SK-N-SH treated with all-trans-retinoic acid at 6 μM for 48 hours (cell line): ENCODE data around the gene ARL16.

ENCODE experiments used
- ATAC-seq: fragments of 200-7000 bp; cut with Tn5 transposase; 3 replicates; pipeline ENCODE4 v1.9.1; 2020; ENCODE audit warnings: mild to moderate bottlenecking, moderate library complexity
- ARNTL ChIP-seq: fragments of 450-650 bp; formaldehyde crosslinking; IDR thresholded peaks from 2 replicates; pipeline ENCODE4 v1.5.0; 2020; ENCODE audit warnings: low read depth, mild to moderate bottlenecking, moderate library complexity, borderline replicate concordance
- BACH2 ChIP-seq: fragments of 250-450 bp; sonication (Bioruptor Pico); IDR thresholded peaks from 2 replicates; pipeline ENCODE4 v1.9.0; 2021; ENCODE audit warnings: mild to moderate bottlenecking, borderline replicate concordance
- CSDC2 ChIP-seq: fragments of 250-450 bp; sonication (Bioruptor Pico); IDR thresholded peaks from 2 replicates; pipeline ENCODE4 v1.5.0; 2020; ENCODE audit warnings: mild to moderate bottlenecking, moderate library complexity
- ESRRG ChIP-seq: fragments of 250-450 bp; sonication (Bioruptor Pico); IDR thresholded peaks from 2 replicates; pipeline ENCODE4 v1.6.1; 2021; ENCODE audit warnings: mild to moderate bottlenecking
- GLIS3 ChIP-seq: fragments of 250-450 bp; sonication (Bioruptor Pico); IDR thresholded peaks from 2 replicates; pipeline ENCODE4 v1.5.0; 2020; ENCODE audit warnings: mild to moderate bottlenecking, moderate library complexity
- ISL1 ChIP-seq: fragments of 250-450 bp; sonication (Bioruptor Pico); IDR thresholded peaks from 2 replicates; pipeline ENCODE4 v2.1.2; 2022; ENCODE audit warnings: mild to moderate bottlenecking, moderate library complexity
- OSR1 ChIP-seq: fragments of 250-450 bp; sonication (Bioruptor Pico); IDR thresholded peaks from 2 replicates; pipeline ENCODE4 v1.8.0; 2022; ENCODE audit warnings: moderate library complexity, mild to moderate bottlenecking, inconsistent platforms
- PPARA ChIP-seq: fragments of 250-450 bp; sonication (Bioruptor Pico); IDR thresholded peaks from 2 replicates; pipeline ENCODE4 v1.5.0; 2020; ENCODE audit warnings: mild to moderate bottlenecking, borderline replicate concordance
- RARB ChIP-seq: fragments of 250-450 bp; sonication (Bioruptor Pico); IDR thresholded peaks from 2 replicates; pipeline ENCODE4 v1.8.0; 2021; ENCODE audit warnings: mild to moderate bottlenecking, moderate library complexity
- SNAI2 ChIP-seq: fragments of 250-450 bp; sonication (Bioruptor Pico); IDR thresholded peaks from 2 replicates; pipeline ENCODE4 v1.5.0; 2020; ENCODE audit warnings: mild to moderate bottlenecking, moderate library complexity
- TCF4 ChIP-seq: fragments of 250-450 bp; sonication (Bioruptor Pico); IDR thresholded peaks from 2 replicates; pipeline ENCODE4 v1.8.0; 2021; ENCODE audit warnings: mild to moderate bottlenecking, moderate library complexity, borderline replicate concordance
- TOX ChIP-seq: fragments of 250-450 bp; sonication (Bioruptor Pico); IDR thresholded peaks from 2 replicates; pipeline ENCODE4 v1.8.0; 2021; ENCODE audit warnings: mild to moderate bottlenecking, moderate library complexity, borderline replicate concordance
- ZC3H10 ChIP-seq: fragments of 250-450 bp; sonication (Bioruptor Pico); IDR thresholded peaks from 2 replicates; pipeline ENCODE4 v1.5.1; 2021; ENCODE audit warnings: mild to moderate bottlenecking, moderate library complexity
- ZFP3 ChIP-seq: fragments of 250-450 bp; sonication (Bioruptor Pico); IDR thresholded peaks from 2 replicates; pipeline ENCODE4 v1.5.0; 2020; ENCODE audit warnings: mild to moderate bottlenecking, moderate library complexity
- ZFP30 ChIP-seq: fragments of 450-650 bp; formaldehyde crosslinking; IDR thresholded peaks from 2 replicates; pipeline ENCODE4 v1.5.0; 2022; ENCODE audit warnings: mild to moderate bottlenecking, moderate library complexity
- ZNF70 ChIP-seq: fragments of 450-650 bp; formaldehyde crosslinking; IDR thresholded peaks from 2 replicates; pipeline ENCODE4 v1.5.0; 2020; ENCODE audit warnings: mild to moderate bottlenecking, moderate library complexity
- ZNF8 ChIP-seq: fragments of 450-650 bp; formaldehyde crosslinking; IDR thresholded peaks from 2 replicates; pipeline ENCODE4 v1.5.0; 2020; ENCODE audit warnings: mild to moderate bottlenecking, moderate library complexity
- TF ChIP-seq, protein P1 (sequence below): fragments of 250-450 bp; sonication (Bioruptor Pico); IDR thresholded peaks from 2 replicates; pipeline ENCODE4 v1.8.0; 2020; ENCODE audit warnings: mild to moderate bottlenecking, moderate library complexity, borderline replicate concordance
- TF ChIP-seq, protein P2 (sequence below): fragments of 250-450 bp; sonication (Bioruptor Pico); IDR thresholded peaks from 2 replicates; pipeline ENCODE4 v1.8.0; 2021; ENCODE audit warnings: low read depth, mild to moderate bottlenecking, moderate library complexity, borderline replicate concordance
- TF ChIP-seq, protein P3 (sequence below): fragments of 250-450 bp; sonication (Bioruptor Pico); IDR thresholded peaks from 2 replicates; pipeline ENCODE4 v1.5.1; 2020; ENCODE audit warnings: low read depth, mild to moderate bottlenecking, moderate library complexity
- TF ChIP-seq, protein P4 (sequence below): fragments of 250-450 bp; sonication (Bioruptor Pico); IDR thresholded peaks from 2 replicates; pipeline ENCODE4 v1.5.0; 2020; ENCODE audit warnings: mild to moderate bottlenecking, moderate library complexity
- TF ChIP-seq, protein P5 (sequence below): fragments of 250-450 bp; sonication (Bioruptor Pico); IDR thresholded peaks from 2 replicates; pipeline ENCODE4 v1.5.1; 2021; ENCODE audit warnings: mild to moderate bottlenecking, moderate library complexity

ARL16 gene

GRCh38 chr17:81719410-81720266, 36.0 kb upstream of the ARL16 start (continued):
- TF ChIP-seq TOX (CRISPR knock-in tag) (no peak), ZC3H10 (no peak), SNAI2 (CRISPR knock-in tag) (no peak), OSR1 (CRISPR knock-in tag) (no peak), ZNF8 (CRISPR knock-in tag) (no peak), ARNTL (no peak), RARB (CRISPR knock-in tag) (no peak), ESRRG (no peak), TCF4 (no peak), CSDC2 (no peak), PPARA (CRISPR knock-in tag) (no peak), ZFP3 (CRISPR knock-in tag) (no peak), BACH2 (CRISPR knock-in tag) (no peak)
- TF ChIP-seq, protein P1, sequence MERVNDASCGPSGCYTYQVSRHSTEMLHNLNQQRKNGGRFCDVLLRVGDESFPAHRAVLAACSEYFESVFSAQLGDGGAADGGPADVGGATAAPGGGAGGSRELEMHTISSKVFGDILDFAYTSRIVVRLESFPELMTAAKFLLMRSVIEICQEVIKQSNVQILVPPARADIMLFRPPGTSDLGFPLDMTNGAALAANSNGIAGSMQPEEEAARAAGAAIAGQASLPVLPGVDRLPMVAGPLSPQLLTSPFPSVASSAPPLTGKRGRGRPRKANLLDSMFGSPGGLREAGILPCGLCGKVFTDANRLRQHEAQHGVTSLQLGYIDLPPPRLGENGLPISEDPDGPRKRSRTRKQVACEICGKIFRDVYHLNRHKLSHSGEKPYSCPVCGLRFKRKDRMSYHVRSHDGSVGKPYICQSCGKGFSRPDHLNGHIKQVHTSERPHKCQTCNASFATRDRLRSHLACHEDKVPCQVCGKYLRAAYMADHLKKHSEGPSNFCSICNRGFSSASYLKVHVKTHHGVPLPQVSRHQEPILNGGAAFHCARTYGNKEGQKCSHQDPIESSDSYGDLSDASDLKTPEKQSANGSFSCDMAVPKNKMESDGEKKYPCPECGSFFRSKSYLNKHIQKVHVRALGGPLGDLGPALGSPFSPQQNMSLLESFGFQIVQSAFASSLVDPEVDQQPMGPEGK (CRISPR knock-in tag): no peak
- TF ChIP-seq, protein P2, sequence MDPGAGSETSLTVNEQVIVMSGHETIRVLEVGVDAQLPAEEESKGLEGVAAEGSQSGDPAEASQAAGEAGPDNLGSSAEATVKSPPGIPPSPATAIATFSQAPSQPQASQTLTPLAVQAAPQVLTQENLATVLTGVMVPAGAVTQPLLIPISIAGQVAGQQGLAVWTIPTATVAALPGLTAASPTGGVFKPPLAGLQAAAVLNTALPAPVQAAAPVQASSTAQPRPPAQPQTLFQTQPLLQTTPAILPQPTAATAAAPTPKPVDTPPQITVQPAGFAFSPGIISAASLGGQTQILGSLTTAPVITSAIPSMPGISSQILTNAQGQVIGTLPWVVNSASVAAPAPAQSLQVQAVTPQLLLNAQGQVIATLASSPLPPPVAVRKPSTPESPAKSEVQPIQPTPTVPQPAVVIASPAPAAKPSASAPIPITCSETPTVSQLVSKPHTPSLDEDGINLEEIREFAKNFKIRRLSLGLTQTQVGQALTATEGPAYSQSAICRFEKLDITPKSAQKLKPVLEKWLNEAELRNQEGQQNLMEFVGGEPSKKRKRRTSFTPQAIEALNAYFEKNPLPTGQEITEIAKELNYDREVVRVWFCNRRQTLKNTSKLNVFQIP (CRISPR knock-in tag): no peak

GRCh38 chr17:81717766-81718089, 34.1 kb upstream of the ARL16 start:
- TF ChIP-seq, protein P3, sequence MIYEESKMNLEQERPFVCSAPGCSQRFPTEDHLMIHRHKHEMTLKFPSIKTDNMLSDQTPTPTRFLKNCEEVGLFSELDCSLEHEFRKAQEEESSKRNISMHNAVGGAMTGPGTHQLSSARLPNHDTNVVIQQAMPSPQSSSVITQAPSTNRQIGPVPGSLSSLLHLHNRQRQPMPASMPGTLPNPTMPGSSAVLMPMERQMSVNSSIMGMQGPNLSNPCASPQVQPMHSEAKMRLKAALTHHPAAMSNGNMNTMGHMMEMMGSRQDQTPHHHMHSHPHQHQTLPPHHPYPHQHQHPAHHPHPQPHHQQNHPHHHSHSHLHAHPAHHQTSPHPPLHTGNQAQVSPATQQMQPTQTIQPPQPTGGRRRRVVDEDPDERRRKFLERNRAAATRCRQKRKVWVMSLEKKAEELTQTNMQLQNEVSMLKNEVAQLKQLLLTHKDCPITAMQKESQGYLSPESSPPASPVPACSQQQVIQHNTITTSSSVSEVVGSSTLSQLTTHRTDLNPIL (CRISPR knock-in tag): no peak
- TF ChIP-seq SNAI2 (CRISPR knock-in tag) (no peak), ZFP30 (CRISPR knock-in tag) (no peak)
- TF ChIP-seq, protein P1 (CRISPR knock-in tag): no peak
- ATAC-seq: no peak

DNA sequence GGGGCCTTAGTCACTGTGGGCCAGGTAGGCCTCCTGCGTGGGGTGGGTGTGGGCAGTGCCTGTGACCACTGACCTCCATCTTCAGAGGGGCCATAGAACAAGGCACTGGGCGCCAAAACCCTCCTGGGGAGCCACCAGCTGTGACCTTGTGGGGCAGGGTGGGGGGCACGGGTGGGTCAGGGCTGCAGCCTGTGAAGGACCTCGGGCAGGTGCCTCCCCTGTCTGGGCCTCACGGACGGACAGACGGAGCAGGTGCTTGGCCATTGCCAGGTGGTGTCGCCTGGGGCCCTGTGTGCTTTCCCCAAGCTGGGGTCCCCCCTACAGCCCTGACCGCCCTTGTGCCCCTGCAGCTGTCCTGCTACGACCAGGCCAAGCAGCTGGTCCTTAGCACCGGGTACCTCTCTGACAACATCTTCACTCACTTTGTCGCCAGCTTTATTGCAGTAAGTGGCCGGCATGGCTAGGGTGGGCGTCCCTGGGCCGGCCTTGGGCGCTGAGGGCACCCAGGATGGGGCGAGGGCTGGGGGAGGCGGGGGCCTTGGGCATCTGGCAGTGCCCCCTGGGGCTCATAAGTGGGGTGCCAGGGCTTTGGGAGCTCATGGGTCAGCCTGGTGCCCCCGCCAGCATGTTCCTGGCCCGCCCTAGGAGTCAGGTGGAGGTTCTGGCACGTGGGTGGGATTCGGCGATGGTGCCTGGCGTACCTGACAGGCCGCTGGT, 33.6 kb upstream of the ARL16 start:
- no peak for ATAC-seq
- TF ChIP-seq OSR1 (CRISPR knock-in tag) (no peak), TCF4 (no peak), ZNF8 (CRISPR knock-in tag) (no peak), ZFP3 (CRISPR knock-in tag) (no peak), ZNF70 (CRISPR knock-in tag) (no peak), ISL1 (no peak), TOX (CRISPR knock-in tag) (no peak), ARNTL (no peak), GLIS3 (CRISPR knock-in tag) (no peak), SNAI2 (CRISPR knock-in tag) (no peak)
- TF ChIP-seq, protein P1 (CRISPR knock-in tag): no peak
- TF ChIP-seq, protein P4, sequence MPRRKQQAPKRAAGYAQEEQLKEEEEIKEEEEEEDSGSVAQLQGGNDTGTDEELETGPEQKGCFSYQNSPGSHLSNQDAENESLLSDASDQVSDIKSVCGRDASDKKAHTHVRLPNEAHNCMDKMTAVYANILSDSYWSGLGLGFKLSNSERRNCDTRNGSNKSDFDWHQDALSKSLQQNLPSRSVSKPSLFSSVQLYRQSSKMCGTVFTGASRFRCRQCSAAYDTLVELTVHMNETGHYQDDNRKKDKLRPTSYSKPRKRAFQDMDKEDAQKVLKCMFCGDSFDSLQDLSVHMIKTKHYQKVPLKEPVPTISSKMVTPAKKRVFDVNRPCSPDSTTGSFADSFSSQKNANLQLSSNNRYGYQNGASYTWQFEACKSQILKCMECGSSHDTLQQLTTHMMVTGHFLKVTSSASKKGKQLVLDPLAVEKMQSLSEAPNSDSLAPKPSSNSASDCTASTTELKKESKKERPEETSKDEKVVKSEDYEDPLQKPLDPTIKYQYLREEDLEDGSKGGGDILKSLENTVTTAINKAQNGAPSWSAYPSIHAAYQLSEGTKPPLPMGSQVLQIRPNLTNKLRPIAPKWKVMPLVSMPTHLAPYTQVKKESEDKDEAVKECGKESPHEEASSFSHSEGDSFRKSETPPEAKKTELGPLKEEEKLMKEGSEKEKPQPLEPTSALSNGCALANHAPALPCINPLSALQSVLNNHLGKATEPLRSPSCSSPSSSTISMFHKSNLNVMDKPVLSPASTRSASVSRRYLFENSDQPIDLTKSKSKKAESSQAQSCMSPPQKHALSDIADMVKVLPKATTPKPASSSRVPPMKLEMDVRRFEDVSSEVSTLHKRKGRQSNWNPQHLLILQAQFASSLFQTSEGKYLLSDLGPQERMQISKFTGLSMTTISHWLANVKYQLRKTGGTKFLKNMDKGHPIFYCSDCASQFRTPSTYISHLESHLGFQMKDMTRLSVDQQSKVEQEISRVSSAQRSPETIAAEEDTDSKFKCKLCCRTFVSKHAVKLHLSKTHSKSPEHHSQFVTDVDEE (CRISPR knock-in tag): no peak
- TF ChIP-seq, protein P5, sequence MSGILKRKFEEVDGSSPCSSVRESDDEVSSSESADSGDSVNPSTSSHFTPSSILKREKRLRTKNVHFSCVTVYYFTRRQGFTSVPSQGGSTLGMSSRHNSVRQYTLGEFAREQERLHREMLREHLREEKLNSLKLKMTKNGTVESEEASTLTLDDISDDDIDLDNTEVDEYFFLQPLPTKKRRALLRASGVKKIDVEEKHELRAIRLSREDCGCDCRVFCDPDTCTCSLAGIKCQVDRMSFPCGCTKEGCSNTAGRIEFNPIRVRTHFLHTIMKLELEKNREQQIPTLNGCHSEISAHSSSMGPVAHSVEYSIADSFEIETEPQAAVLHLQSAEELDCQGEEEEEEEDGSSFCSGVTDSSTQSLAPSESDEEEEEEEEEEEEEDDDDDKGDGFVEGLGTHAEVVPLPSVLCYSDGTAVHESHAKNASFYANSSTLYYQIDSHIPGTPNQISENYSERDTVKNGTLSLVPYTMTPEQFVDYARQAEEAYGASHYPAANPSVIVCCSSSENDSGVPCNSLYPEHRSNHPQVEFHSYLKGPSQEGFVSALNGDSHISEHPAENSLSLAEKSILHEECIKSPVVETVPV (CRISPR knock-in tag): no peak
- TF ChIP-seq, protein P3 (CRISPR knock-in tag): no peak
